Endothelial cell of umbilical vein (primary cell): Measurements from ENCODE around the gene TRABD. TPM values are rescaled to one million over a fixed set of nuclear protein-coding genes. Genes with fewer than 3 reads are reported as not detected.

ENCODE experiments used
- BruUV-seq: library from RNA; stranded (reverse); fragments of 400-500 nt; replicated peaks from 2 replicates; lab custom pipeline; 2021; lab: Mats Ljungman, UMichigan
- CTCF ChIA-PET: fragments of 300-600, 350-600 bp; sonication (Branson Sonifier 250); formaldehyde crosslinking; loops from one replicate; lab custom pipeline; 2021; ENCODE audit warnings: antibody characterized with exemption, inconsistent platforms; lab: Charles Lee
- POLR2A ChIA-PET: fragments of 300-600, 350-600 bp; sonication (Branson Sonifier 250); formaldehyde crosslinking; loops from one replicate; lab custom pipeline; 2021; ENCODE audit warnings: antibody characterized with exemption, inconsistent platforms; lab: Charles Lee
- DNase-seq: peaks from one replicate; pipeline ENCODE4 v3.0.0-alpha.2; 2011; ENCODE audit warnings: low read depth, low spot score
- FAIRE-seq: peaks from 2 replicates; lab custom pipeline; 2011; peaks lifted over from hg19 to GRCh38; lab: Jason Lieb, UNC
- H2AFZ ChIP-seq: 2 replicates; pipeline ENCODE4 v1.6.0; 2012; ENCODE audit warnings: low read depth, low read length, control low read depth, inconsistent platforms
- H3K27ac ChIP-seq: 2 replicates; pipeline ENCODE4 v1.5.1; 2011; ENCODE audit warnings: low read depth, mild to moderate bottlenecking, control low read depth, low read length, moderate library complexity; ENCODE audit not compliant: insufficient read depth
- H3K27me3 ChIP-seq, 2 experiments: 2 replicates each; pipeline versions ENCODE4 v1.6.0 to v1.6.1; 2011; ENCODE audit warnings: low read length in 2 of 2, mixed read lengths in 1 of 2; ENCODE audit not compliant: control insufficient read depth in 2 of 2, insufficient read depth in 2 of 2
- H3K36me3 ChIP-seq, 2 experiments: 2 replicates in 1 of 2; 3 replicates in 1 of 2; pipeline ENCODE4 v1.5.1; 2011; ENCODE audit warnings: low read length in 2 of 2, mild to moderate bottlenecking in 1 of 2, moderate library complexity in 1 of 2; ENCODE audit not compliant: control insufficient read depth in 2 of 2, insufficient read depth in 2 of 2; ENCODE audit errors: extremely low read depth in 1 of 2
- H3K4me1 ChIP-seq: 3 replicates; pipeline ENCODE4 v1.5.1; 2011; ENCODE audit warnings: mild to moderate bottlenecking, low read length; ENCODE audit not compliant: control insufficient read depth, insufficient read depth; ENCODE audit errors: extremely low read depth
- H3K4me2 ChIP-seq: 2 replicates; pipeline ENCODE4 v1.6.1; 2011; ENCODE audit warnings: low read length, control low read depth, mixed read lengths; ENCODE audit not compliant: insufficient read depth
- H3K4me3 ChIP-seq, 3 experiments: fragments of 200-600 bp in 1 of 3; sonication (generic), shearing (Covaris generic) in 1 of 3; replicated peaks in 1 of 3; 2 replicates each; pipeline ENCODE4 v1.5.1; 2011 to 2016; ENCODE audit warnings: control low read depth in 3 of 3, low read length in 3 of 3, mild to moderate bottlenecking in 2 of 3, inconsistent platforms in 1 of 3, low read depth in 1 of 3, moderate library complexity in 1 of 3; ENCODE audit not compliant: insufficient read depth in 1 of 3
- H3K79me2 ChIP-seq: 2 replicates; pipeline ENCODE4 v1.6.0; 2012; ENCODE audit warnings: low read length, inconsistent platforms; ENCODE audit not compliant: control insufficient read depth, insufficient read depth
- H3K9ac ChIP-seq: replicated peaks from 2 replicates; pipeline ENCODE3; 2011; ENCODE audit warnings: low read length, control low read depth; ENCODE audit not compliant: insufficient read depth; ENCODE audit errors: extremely low read depth
- H3K9me1 ChIP-seq: replicated peaks from 3 replicates; pipeline ENCODE4 v1.6.0; 2011; ENCODE audit warnings: mild to moderate bottlenecking, low read length; ENCODE audit not compliant: control insufficient read depth, insufficient read depth; ENCODE audit errors: extremely low read depth
- H3K9me3 ChIP-seq: replicated peaks from 2 replicates; pipeline ENCODE4 v1.5.1; 2012; ENCODE audit warnings: low read length, inconsistent platforms; ENCODE audit not compliant: control insufficient read depth, insufficient read depth
- H4K20me1 ChIP-seq: replicated peaks from 2 replicates; pipeline ENCODE3; 2011; ENCODE audit warnings: mild to moderate bottlenecking, low read length; ENCODE audit not compliant: control insufficient read depth, insufficient read depth; ENCODE audit errors: extremely low read depth
- CTCF ChIP-seq, 2 donors: IDR thresholded peaks; 1 replicate in 1 of 2; 2 replicates in 1 of 2; pipeline ENCODE4 v1.5.1; 2011; ENCODE audit warnings: low read length in 2 of 2, mild to moderate bottlenecking in 2 of 2, moderate library complexity in 2 of 2, control low read depth in 1 of 2, inconsistent platforms in 1 of 2, low read depth in 1 of 2; ENCODE audit not compliant: insufficient read depth in 1 of 2; ENCODE audit errors: extremely low read depth in 1 of 2
- EZH2 ChIP-seq: IDR thresholded peaks from 2 replicates; pipeline ENCODE4 v1.6.1; 2012; ENCODE audit warnings: borderline replicate concordance, low read depth, mild to moderate bottlenecking, moderate library complexity, low read length, inconsistent platforms; ENCODE audit not compliant: severe bottlenecking
- FOS ChIP-seq: IDR thresholded peaks from 2 replicates; pipeline ENCODE4 v1.6.1; 2011; ENCODE audit warnings: mild to moderate bottlenecking, low read length, moderate library complexity, borderline replicate concordance; ENCODE audit not compliant: insufficient read depth
- GATA2 ChIP-seq: IDR thresholded peaks from 2 replicates; pipeline ENCODE4 v1.7.0; 2011; ENCODE audit warnings: low read depth, mild to moderate bottlenecking, moderate library complexity, mixed read lengths, low read length; ENCODE audit not compliant: insufficient read length, insufficient read depth
- JUN ChIP-seq: IDR thresholded peaks from 2 replicates; pipeline ENCODE4 v1.6.1; 2011; ENCODE audit warnings: borderline replicate concordance, low read depth; ENCODE audit not compliant: insufficient read length, insufficient read depth
- MYC ChIP-seq: IDR thresholded peaks from one replicate; pipeline ENCODE4 v1.6.1; 2011; ENCODE audit warnings: mild to moderate bottlenecking, low read depth, low read length
- POLR2A ChIP-seq: IDR thresholded peaks from 2 replicates; pipeline ENCODE4 v1.6.1; 2012; ENCODE audit warnings: low read depth, mild to moderate bottlenecking, control low read depth, low read length
- POLR2AphosphoS5 ChIP-seq: IDR thresholded peaks from 2 replicates; pipeline ENCODE4 v1.6.1; 2012; ENCODE audit warnings: low read depth, mild to moderate bottlenecking, control low read depth, low read length, moderate library complexity; ENCODE audit not compliant: insufficient read depth
- dilution Hi-C: fragments of 300-500 bp; cut with MboI; formaldehyde crosslinking; loops from one replicate; pipeline ENCODE4 v1.15.0; 2019; ENCODE audit warnings: low sequenced_read_pairs; ENCODE audit not compliant: extremely low pct_ligation_motif_present
- intact Hi-C: fragments of 100-400 bp; cut with micrococcal nuclease; formaldehyde crosslinking; loops from one replicate; pipeline ENCODE4 v1.10.0; 2022
- polyA plus RNA-seq, 4 experiments: library from polyadenylated mRNA; depleted of rRNA in 3 of 4; stranded (reverse) in 3 of 4; unstranded in 1 of 4; fragments of >200 nt; gene quantifications; 2 replicates each; pipeline versions ENCODE4 v1.2.1 to v1.2.3, GENCODE V29; 2011 to 2012; ENCODE audit warnings: missing spikeins in 1 of 4
- total RNA-seq: library from RNA; stranded (reverse); gene quantifications from 2 replicates; pipeline ENCODE4 v1.2.3, GENCODE V29; 2021
- TF ChIP-seq, protein P1 (sequence below): IDR thresholded peaks from 2 replicates; pipeline ENCODE4 v1.6.1; 2011; ENCODE audit not compliant: insufficient read depth, insufficient read length

Gene TRABD
- total and polyA plus RNA-seq, 2 donors (not counting 3 experiments of a cell fraction or from before 2014, with no cell fraction given) = 46.8 to 48.4 TPM

DNA sequence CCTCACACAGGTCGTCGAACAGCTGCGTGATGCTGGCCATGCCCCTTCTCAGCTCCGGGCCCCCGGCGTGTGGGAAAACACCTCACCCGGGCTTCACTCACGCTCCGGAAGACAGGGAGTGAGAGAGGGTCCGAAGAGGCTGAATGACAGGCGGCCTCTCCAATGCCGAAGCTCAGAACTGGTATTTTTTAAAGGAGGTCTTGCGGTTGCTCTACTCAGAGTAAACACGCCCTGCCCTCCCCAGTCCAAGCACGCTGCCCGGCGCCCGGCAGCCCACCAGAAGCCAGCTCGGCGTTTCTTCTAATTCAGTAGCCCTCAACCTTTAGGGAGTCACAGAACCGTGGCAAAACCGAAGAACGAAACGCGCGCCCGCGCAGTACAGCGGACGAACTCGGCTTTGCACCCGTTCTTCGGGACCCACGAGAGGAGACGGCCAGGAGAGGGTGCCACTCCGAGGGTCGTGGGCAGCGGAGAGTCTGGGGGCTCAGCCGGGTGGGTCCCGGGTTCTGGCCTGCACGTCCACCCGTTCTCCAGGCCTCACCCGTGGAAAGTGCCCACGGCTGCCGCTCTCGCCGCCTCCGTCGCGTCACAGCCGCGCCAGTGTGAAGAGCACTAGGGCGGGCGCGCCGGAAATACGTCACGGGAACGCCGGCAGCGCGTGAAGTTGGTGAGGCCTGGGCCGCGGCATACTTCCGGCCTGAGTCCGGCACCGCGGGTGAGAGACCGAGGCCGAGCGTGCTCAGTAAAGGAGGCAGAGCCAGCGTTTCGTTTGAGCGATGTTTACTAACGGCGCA is 58.9 kb downstream of the TRABD start, which contains the start of gene TUBGCP6:
Gene TUBGCP6 (minus strand): TSS at position 604 of the 794 bp plus-strand sequence. CDS start 564 bp downstream, at position 40.
- H3K9me1 ChIP-seq = no peaks in the 10 kb centered on the region
- H3K27ac ChIP-seq = peak within 1 kb of the TSS; percentile 73
- no peaks in the 10 kb centered on the region for H4K20me1 ChIP-seq
- H3K27me3 ChIP-seq = no peaks in the 10 kb centered on the region
- intact Hi-C loops = no loop called here
- H3K79me2 ChIP-seq = peaks cover 43% of the 10 kb centered on the region
- peak within 1 kb of the TSS; percentile 55 to 98 (median 90) for H3K4me3 ChIP-seq
- DNase-seq = peak; percentile 88
- H3K36me3 ChIP-seq = peaks cover 0 to 11% of the 10 kb centered on the region in 2 experiments
- no TSS peak for BruUV-seq
- H3K4me2 ChIP-seq = peak within 1 kb of the TSS; percentile 94
- ChIA-PET POLR2A (no interaction called here), CTCF (interaction anchor here (0.9 to 1.4 kb wide), 3 partner anchors 23 to 281 kb away, joined by 4 to 5 read pairs (median 4); partner anchors contain the start of gene SCO2)
- peak within 1 kb of the TSS; percentile 91 for H3K9ac ChIP-seq
- TF ChIP-seq EZH2 = no peak
- TF ChIP-seq CTCF (IDR thresholded peaks at IDR 0.05; ENCODE audit: extremely low read depth in 1 of 2, insufficient read depth in 1 of 2, low read depth in 1 of 2, low read length in 2 of 2) = no peak
- TF ChIP-seq, protein P1, sequence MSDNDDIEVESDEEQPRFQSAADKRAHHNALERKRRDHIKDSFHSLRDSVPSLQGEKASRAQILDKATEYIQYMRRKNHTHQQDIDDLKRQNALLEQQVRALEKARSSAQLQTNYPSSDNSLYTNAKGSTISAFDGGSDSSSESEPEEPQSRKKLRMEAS = peak; percentile 55
- no peak for TF ChIP-seq JUN
- peak; percentile 58 for TF ChIP-seq MYC
- TF ChIP-seq FOS = no peak
- TF ChIP-seq POLR2A = peak; percentile 83
- TF ChIP-seq GATA2 = no peak
- TF ChIP-seq POLR2AphosphoS5 = peak; percentile 94
- H3K4me1 ChIP-seq = peaks cover 26% of the 10 kb centered on the region
- peak within 1 kb of the TSS; percentile 90 for H2AFZ ChIP-seq
- dilution Hi-C loops = no loop called here
- no peaks in the 10 kb centered on the region for H3K9me3 ChIP-seq
- FAIRE-seq = peak; percentile 84
